Measurements from ENCODE around the gene USP47.
A peak's percentile ranks its signal among the peaks of the same experiment; 100 is the strongest.

The USP47 gene, protein sequence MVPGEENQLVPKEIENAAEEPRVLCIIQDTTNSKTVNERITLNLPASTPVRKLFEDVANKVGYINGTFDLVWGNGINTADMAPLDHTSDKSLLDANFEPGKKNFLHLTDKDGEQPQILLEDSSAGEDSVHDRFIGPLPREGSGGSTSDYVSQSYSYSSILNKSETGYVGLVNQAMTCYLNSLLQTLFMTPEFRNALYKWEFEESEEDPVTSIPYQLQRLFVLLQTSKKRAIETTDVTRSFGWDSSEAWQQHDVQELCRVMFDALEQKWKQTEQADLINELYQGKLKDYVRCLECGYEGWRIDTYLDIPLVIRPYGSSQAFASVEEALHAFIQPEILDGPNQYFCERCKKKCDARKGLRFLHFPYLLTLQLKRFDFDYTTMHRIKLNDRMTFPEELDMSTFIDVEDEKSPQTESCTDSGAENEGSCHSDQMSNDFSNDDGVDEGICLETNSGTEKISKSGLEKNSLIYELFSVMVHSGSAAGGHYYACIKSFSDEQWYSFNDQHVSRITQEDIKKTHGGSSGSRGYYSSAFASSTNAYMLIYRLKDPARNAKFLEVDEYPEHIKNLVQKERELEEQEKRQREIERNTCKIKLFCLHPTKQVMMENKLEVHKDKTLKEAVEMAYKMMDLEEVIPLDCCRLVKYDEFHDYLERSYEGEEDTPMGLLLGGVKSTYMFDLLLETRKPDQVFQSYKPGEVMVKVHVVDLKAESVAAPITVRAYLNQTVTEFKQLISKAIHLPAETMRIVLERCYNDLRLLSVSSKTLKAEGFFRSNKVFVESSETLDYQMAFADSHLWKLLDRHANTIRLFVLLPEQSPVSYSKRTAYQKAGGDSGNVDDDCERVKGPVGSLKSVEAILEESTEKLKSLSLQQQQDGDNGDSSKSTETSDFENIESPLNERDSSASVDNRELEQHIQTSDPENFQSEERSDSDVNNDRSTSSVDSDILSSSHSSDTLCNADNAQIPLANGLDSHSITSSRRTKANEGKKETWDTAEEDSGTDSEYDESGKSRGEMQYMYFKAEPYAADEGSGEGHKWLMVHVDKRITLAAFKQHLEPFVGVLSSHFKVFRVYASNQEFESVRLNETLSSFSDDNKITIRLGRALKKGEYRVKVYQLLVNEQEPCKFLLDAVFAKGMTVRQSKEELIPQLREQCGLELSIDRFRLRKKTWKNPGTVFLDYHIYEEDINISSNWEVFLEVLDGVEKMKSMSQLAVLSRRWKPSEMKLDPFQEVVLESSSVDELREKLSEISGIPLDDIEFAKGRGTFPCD (N-terminal part only)

DNA sequence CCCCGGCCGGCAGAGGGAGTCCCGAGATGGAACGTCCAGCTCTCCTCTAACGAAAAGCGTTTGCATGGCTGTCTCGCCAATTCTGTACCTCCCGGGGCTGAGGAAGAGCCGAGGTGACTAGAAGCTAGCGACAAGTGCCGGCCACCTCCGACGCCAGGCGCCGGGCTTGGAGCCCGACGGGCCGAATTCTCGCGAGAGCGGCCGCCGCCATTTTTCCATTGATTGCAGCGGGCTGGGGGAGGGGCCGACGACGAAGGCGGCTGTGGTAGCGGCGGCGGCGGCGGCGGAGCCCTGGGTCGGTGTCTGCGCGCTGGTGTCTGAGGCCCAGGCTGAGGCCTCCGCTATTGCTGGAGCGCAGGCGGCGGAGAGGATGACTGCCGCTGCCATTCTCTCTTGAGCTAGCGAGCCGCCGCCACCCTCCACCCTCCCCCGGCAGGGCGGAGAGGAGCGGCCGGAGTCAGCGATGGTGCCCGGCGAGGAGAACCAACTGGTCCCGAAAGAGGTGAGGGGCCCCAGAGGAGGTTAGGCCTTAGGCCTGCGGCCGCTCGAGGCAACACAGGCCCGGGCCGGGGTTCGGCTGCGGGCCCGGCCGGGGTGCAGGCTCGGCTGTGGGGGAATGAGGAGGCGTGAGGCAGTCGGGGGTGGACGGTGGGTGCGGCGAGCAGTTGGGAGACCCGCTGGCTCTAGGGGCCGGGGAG, at the start of gene USP47:
Gene USP47, plus strand, starts transcription at position 250 of the 698 bp plus-strand sequence. Its CDS starts 214 bp downstream, at position 464.
- peak; percentile 83 to 91 for DNase-seq (ENCODE audit: low read depth in 2 of 2)

DNA sequence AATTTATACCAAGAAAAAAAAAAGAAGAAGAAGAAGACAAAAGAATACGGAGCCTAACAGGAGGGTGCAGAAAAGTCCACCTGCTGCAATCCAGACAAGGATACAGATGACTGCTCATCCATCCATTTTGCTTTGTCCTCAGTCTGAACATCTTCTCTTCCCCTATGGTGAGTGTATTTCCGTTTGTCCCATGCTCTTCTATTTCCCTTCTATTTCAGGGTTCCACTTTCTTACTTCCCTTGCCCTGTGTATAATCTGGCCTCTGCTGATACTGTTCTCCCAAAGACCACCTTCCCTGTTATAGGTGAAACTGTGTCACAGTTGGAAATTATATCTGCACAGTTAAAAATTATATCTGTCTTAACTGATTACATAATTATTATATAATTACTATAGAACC, 48.7 kb upstream of the USP47 start:
- no peak for DNase-seq (ENCODE audit: low read depth in 2 of 2)

DNA sequence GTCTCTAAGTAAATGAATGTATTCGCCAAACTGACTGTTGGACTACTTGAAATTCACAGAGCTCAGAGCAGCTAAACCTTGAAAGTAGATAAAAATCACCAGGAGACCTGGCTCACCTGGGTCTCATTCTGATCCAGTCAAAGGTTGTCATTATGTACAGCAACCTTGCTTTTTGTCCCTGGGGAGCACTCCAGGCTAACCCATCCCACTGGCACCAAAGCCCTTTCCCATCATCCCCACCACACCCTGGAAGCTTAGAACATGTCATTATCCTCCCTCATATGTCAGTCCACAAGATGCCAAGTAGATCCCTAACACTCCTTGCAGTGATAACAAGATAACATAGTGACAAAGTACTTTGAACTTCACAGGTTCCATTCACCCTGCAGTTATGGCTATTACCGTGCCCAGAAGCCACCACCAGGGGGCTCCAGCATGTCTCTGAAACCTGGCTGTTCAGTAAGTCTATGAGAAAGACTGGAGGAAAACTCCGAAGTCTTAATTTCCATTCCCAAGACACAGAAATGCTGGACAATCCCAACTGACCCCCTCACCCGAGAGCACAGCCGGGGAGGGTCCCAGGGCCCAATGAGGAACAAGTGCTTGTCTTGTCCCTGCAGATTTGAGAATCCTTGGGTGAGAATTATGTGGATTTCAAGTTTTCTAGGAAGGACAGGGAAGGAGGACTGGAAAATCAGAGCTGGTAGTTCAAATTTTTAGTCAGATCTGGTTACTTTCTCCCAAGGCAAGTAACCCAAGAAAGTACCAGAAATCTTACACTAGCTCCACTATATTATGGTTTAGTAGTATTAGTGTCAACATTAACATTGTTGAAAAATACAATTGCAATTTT, 43.0 kb upstream of the USP47 start:
- DNase-seq (ENCODE audit: low read depth in 2 of 2) = peak in 1 of 2 donors; percentile 64

DNA sequence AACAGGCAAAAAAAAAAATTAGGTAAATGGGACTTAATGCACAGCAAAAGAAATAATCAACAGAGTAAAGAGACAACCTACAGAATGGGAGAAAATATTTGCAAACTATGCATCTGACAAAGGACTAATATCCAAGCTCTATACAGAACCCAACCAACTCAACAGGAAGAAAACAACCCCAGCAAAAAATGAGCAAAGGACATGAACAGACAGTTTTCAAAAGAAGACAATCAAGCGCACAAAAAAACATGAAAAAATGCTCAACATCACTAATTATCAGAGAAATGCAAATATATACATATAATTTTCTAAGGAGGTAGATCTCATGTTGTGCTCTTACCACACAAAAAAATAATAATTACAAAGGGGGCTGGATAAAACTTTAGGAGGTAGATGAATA, 36.5 kb upstream of the USP47 start:
- DNase-seq (ENCODE audit: low read depth in 2 of 2) = no peak

DNA sequence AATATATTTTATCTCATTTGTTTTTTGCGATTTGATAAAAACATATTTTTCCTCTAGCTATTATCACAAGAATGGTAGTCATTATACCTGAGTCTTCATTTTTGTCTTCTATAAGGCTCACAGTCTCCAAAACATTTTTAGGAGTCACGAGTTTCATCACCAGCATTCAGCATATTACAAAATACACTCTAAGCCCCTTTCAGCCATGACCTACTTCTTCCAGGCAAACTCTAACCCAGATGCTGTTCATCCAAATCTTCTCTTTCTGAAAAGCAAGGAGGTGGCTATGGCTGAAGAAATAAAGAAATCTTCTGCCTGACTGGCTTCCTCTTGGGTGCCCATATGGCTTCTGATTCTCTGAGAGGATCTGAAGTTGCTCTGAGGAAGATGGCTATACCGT, 35.7 kb upstream of the USP47 start:
- DNase-seq (ENCODE audit: low read depth in 2 of 2) = no peak

DNA sequence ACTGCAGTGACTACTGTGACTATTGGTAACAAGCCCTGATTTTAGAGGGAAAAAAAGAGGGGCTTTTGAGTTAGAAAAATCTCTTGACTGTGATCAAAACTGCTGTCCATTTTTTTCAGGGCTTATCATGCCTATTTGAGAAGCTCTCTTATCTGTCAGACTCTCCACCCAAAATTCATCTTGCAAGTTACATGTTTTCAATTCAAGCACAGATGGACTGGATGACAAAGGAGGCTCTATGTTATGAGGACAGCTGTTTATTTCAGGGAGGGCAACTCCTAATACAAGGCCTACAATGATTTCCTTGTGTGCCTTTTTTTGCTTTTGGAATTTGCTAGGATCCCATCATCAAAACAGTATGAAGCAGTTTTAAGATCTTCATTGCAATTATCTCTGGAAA, 35.2 kb upstream of the USP47 start:
- DNase-seq (ENCODE audit: low read depth in 2 of 2) = no peak

DNA sequence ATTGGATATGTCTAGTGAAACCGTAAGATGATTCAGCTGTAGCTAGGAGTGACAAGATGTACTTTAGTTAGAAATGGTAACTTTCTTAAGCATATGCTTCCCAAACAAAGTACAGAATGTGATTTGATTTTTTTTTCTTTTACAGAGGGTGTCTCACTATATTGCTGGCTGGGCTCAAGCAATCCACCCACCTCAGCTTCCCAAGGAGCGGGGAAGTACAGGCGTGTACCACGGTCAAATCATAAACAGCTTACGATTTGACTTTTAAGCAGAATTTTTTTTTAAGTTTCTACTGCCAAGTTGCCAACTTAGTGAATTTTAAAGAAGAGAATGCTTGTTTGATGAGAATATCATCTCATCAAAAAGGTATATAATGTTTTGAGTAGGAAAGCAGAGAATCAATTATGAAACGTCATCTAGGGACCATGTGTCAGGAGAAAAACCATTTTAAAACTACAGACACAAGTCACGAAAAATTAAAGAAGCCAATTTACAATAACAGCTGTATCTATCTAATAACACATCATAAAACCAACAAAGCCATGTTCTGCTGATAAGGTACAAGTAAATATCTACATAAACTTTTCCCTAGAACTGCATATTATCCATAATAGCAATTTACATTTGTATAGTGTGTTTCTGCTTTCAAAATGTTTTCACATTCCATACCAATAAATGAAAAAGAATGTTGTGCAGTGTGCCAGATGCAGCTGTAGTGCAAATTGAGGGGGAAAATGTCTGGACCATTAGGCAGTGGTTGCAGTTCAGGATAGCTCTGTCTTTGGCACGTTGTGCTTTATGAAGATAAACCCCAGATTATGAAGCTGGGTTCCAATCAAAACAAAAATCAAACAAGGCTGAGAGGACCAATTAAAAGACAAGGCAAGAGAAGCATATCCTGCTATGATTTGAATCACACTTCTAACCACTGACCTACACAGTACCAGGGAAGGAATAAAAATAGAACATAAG, 33.7 kb upstream of the USP47 start:
- no peak for DNase-seq (ENCODE audit: low read depth in 2 of 2)

DNA sequence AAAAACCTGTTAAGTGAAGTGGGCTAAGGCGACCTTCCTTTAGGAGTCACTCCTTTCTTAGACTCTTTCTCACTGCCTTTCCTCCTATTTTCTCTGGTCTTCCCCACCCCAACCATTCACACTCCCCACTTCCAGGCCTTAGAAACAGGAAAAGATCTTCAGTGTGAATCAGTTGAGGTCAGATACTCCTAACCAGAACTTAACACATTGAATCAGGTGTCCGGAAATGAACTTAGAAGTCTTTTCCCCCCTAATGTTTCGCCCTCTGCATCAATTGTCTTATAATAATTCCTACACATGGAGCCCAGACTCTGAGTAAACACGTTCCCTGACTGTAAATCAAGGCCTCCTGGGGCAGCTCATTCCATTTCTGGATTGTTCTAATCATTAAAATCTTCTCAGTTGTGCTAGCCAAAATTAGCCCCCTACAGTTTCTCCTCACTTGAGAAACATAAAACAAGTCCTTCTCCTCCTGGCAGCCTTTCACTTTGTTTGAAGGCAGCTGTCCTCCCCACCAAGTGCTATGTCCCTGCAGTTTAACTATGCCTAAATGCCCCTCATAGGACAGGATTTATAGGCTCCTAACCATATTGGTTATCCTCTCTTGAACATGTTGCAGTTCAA, 32.7 kb upstream of the USP47 start:
- no peak for DNase-seq (ENCODE audit: low read depth in 2 of 2)

DNA sequence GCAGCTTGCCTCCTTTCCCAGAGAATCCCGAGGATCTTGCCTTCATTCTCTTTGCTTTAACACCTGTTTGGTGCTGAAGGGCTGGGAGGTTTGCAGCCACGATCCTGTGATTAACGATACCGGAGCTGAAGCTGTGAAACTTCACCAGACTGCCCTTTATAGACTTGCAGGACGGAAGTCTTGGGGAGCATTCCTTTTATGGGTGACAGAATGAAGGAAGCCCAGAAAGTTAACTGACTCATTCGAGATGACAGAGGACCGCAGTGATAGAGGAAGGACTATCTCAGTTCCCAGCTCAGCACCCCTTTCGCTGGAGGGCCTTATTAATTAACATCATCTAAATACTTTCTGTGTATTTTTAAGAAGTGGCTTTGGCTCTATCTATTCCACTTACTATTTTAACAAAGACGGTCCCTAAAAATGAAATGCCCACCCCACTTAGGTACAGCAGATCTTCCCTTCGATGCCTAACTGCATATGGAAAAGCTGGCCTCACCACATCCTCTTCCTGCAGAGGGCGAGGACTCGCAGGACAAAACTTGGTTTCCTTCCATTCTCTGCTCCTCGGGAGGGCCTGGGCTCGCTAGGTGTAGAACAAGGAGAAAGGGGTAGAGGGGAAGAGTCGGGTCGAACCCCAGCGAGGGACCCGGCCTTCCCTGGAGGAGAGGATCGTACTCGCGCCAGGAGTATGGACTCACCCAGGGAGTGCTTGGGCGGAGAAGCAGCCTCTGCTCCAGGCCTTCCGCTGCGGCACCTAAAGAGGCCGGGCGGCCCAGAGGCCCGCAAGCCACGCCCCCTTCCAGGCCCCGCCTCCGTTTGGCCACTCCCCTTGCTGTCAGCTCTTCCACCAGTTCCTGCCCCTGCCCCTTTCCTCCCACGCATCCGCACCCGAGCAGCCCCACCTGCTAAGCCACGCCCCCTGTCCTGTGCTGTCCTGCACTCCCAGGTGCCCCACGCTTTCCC, 30.7 kb upstream of the USP47 start:
- DNase-seq (ENCODE audit: low read depth in 2 of 2) = no peak

DNA sequence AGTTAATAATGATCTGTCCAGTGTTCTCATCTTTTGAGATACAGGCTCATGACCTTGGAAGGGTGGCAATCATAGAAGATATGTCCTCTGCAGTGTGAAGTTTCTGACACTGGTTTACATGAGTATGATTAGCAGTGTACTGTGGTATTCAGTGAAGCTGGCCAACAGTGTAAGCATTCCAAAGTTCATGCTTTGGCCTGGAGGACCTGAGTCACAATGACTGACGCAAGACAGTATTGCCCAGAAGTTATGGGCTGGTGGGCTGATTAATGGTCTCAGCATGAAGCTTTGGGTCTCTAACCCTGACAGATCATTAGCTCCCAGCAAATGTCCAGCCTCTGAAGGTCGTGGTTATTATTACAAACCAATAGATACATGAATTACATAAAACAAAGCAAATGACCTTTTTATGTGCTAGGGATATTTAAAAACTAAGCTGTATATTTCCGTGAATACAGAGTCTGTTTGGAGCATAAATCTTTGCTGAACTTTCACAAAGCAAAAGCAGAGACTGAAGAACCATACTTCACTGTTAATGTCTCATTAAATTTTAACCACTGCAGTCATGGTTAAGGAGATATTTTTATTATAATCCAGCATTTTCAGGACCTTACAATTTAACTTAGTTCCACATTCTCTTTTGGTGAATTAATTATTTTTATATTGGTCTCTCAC, 28.3 kb upstream of the USP47 start:
- no peak for DNase-seq (ENCODE audit: low read depth in 2 of 2)

DNA sequence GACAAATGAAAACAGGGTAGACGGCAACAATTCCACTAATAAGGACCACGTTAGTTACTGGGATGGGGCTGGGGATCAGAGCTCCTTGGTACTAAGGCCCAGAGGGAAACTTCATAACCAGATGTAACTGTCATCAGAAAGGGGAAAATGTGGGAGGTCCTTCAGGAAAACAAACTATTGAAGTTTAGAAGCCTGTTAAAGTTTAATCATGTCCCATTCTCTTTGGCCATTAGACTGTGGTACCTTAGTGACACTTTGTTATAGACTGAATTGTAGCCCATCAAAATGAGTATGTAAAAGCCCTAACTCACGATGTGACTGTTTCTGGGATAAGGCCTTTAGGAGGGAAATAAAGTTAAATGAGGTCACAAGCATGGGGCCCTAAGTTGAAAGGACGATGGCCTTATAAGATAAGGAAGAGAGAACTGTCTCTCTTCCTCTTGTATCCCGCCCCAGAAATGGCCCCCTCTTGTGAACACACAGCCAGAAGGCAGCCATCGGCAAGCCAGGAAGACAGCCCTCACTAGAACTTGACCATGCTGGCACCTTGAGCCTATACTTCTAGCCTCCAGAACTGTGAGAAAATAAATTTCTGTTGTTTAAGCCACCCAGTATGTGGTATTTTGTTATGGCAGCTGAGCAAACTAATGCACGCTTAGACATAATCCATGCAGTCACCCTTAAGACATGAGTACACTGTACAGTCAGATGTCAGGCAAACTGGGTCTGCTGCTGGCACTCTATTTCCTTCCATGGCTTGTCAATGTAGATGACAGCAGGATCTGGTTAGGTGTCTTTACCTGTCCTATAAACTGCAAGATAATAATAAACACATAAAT, 26.9 kb upstream of the USP47 start:
- no peak for DNase-seq (ENCODE audit: low read depth in 2 of 2)

DNA sequence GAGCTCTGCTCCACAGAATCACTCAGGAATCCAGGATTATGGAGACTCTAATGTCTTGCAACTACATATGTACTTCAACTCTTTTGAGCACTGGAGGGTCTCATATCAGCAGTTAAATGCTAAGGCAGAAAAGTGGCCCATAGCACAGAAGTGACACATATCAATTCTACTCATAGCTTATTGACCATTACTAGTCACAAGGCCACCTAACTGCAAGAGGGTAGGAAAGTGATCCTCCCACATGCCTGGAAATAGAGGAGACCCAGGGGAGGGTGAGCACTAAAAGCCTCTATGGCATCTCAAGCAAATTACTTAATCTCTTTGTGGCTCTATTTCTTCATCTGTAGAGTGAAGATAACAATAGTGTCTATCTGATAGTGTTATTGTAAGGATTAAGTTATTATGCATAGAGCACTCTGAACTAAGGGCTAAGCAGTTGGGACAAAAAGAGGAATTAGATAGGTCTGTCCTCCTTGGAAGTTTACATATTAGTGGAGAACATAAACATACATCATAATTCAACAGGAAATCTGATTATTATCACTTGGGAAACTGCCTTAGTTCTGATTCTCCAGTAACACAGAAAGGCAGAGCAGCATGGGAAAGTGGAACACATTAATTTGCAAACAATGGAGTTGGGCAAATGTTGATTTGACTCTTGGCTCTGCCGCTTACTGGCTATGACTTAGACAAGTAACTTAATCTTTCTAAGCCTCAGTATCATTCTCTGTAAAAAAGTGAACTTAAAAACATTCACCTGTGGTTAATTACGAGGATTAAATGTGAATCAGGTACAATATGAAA, 25.1 kb upstream of the USP47 start:
- no peak for DNase-seq (ENCODE audit: low read depth in 2 of 2)

DNA sequence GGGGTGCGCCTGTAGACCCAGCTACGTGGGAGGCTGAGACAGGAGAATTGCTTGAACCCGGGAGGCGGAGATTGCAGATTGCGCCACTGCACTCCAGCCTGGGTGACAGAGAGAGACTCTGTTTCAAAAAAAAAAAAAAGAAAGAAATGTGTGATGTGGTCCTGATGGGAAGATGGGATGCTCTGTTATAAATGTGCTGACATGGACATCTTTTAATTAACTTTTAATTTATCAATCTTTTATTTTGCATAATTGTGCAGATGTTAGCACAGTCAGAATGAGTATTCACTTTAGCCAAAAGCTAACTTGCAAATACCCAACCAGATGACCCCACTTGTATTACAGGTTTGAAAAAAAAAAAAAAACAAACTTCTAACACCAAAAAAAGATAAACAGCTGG, 23.8 kb upstream of the USP47 start:
- no peak for DNase-seq (ENCODE audit: low read depth in 2 of 2)

DNA sequence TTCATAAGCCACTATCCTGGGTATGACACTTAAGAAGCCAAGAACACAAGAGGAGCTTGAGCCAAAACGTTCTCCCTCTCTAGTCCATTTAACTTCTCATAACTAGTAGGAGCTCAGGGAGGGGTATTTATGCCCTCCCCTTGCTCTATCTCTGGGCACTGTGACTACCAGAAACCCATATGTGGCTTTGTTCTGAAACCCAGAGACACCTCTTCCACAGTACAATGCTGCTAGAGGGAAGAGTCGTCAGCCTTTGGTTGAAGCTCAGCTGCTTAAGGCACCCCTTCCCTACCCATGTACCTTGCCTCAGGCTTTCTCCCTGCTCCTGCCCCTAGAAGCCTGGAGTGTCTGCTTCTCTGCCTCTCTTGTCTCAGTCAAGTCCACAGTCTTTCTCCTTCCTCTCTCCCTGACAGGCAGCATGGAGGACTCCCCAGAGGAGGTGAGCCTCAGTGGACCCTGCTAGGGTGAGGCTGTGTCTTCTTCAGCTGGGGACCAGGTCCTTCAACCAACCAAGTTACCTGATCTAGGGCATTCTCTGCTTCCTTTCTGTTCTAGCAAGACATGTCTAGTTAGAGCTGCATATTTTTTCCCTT, 23.1 kb upstream of the USP47 start:
- no peak for DNase-seq (ENCODE audit: low read depth in 2 of 2)

DNA sequence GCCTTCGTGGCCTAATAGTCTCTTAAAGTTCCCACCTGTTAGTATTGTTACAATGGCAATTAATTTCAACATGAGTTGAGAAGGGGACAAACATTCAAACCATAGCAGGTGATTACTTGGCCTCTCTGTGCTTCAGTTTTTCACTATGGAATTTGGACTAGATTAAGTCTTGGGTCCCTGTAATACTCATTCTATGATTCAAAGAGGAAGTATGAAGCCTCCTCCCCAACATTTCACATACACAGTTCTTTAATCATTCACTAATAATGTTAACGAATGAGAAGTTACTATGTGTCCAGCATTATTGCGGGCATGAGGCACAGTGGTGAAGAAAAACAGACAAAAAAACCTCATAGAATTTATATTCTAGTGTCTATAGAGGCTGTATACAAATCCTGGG, 19.9 kb upstream of the USP47 start:
- DNase-seq (ENCODE audit: low read depth in 2 of 2) = no peak
